ENCODE measurements around the gene SLIT3.

- no peak for TF ChIP-seq HCFC1 (IDR thresholded peaks at IDR 0.05; ENCODE audit: low read length)
- TF ChIP-seq E2F4 (IDR thresholded peaks at IDR 0.05; ENCODE audit: low read depth, low read length): no peak
- no peak for TF ChIP-seq PBX3 (IDR thresholded peaks at IDR 0.05; ENCODE audit: insufficient replicate concordance, low read depth, low read length)
- no peak for TF ChIP-seq CTCF (IDR thresholded peaks at IDR 0.05 in 2 of 3, conservative IDR thresholded peaks at IDR 0.05 in 1 of 3; ENCODE audit: control insufficient read depth in 2 of 3, extremely low read depth in 1 of 3, insufficient read depth in 1 of 3, low read depth in 3 of 3, low read length in 3 of 3)
- no peak for TF ChIP-seq SIN3A (IDR thresholded peaks at IDR 0.05; ENCODE audit: low read depth, low read length)
- TF ChIP-seq TCF12 (IDR thresholded peaks at IDR 0.05; ENCODE audit: low read depth, low read length): no peak
- TF ChIP-seq YY1 (IDR thresholded peaks at IDR 0.05; ENCODE audit: low read depth, low read length): no peak
- no peak for TF ChIP-seq POLR2A (IDR thresholded peaks at IDR 0.05; ENCODE audit: low read depth, low read length)
Observed at GRCh38 chr5:169132302-169132660, 168.7 kb downstream of the SLIT3 start.
